Endothelial cell of umbilical vein (primary cell): Measurements from ENCODE around the gene RASSF9. TPM values are rescaled to one million over a fixed set of nuclear protein-coding genes. Genes with fewer than 3 reads are reported as not detected.

Source experiments
- BruUV-seq: library from RNA; stranded (reverse); fragments of 400-500 nt; replicated peaks from 2 replicates; lab custom pipeline; 2021; lab: Mats Ljungman, UMichigan
- CTCF ChIA-PET: fragments of 300-600, 350-600 bp; sonication (Branson Sonifier 250); formaldehyde crosslinking; loops from one replicate; lab custom pipeline; 2021; ENCODE audit warnings: antibody characterized with exemption, inconsistent platforms; lab: Charles Lee
- POLR2A ChIA-PET: fragments of 300-600, 350-600 bp; sonication (Branson Sonifier 250); formaldehyde crosslinking; loops from one replicate; lab custom pipeline; 2021; ENCODE audit warnings: antibody characterized with exemption, inconsistent platforms; lab: Charles Lee
- DNase-seq: peaks from one replicate; pipeline ENCODE4 v3.0.0-alpha.2; 2011; ENCODE audit warnings: low read depth, low spot score
- FAIRE-seq: peaks from 2 replicates; lab custom pipeline; 2011; peaks lifted over from hg19 to GRCh38; lab: Jason Lieb, UNC
- H2AFZ ChIP-seq: 2 replicates; pipeline ENCODE4 v1.6.0; 2012; ENCODE audit warnings: low read depth, low read length, control low read depth, inconsistent platforms
- H3K27ac ChIP-seq: 2 replicates; pipeline ENCODE4 v1.5.1; 2011; ENCODE audit warnings: low read depth, mild to moderate bottlenecking, control low read depth, low read length, moderate library complexity; ENCODE audit not compliant: insufficient read depth
- H3K27me3 ChIP-seq, 2 experiments: 2 replicates each; pipeline versions ENCODE4 v1.6.0 to v1.6.1; 2011; ENCODE audit warnings: low read length in 2 of 2, mixed read lengths in 1 of 2; ENCODE audit not compliant: control insufficient read depth in 2 of 2, insufficient read depth in 2 of 2
- H3K36me3 ChIP-seq, 2 experiments: 2 replicates in 1 of 2; 3 replicates in 1 of 2; pipeline ENCODE4 v1.5.1; 2011; ENCODE audit warnings: low read length in 2 of 2, mild to moderate bottlenecking in 1 of 2, moderate library complexity in 1 of 2; ENCODE audit not compliant: control insufficient read depth in 2 of 2, insufficient read depth in 2 of 2; ENCODE audit errors: extremely low read depth in 1 of 2
- H3K4me1 ChIP-seq: 3 replicates; pipeline ENCODE4 v1.5.1; 2011; ENCODE audit warnings: mild to moderate bottlenecking, low read length; ENCODE audit not compliant: control insufficient read depth, insufficient read depth; ENCODE audit errors: extremely low read depth
- H3K4me2 ChIP-seq: 2 replicates; pipeline ENCODE4 v1.6.1; 2011; ENCODE audit warnings: low read length, control low read depth, mixed read lengths; ENCODE audit not compliant: insufficient read depth
- H3K4me3 ChIP-seq, 3 experiments: fragments of 200-600 bp in 1 of 3; sonication (generic), shearing (Covaris generic) in 1 of 3; replicated peaks in 1 of 3; 2 replicates each; pipeline ENCODE4 v1.5.1; 2011 to 2016; ENCODE audit warnings: control low read depth in 3 of 3, low read length in 3 of 3, mild to moderate bottlenecking in 2 of 3, inconsistent platforms in 1 of 3, low read depth in 1 of 3, moderate library complexity in 1 of 3; ENCODE audit not compliant: insufficient read depth in 1 of 3
- H3K79me2 ChIP-seq: 2 replicates; pipeline ENCODE4 v1.6.0; 2012; ENCODE audit warnings: low read length, inconsistent platforms; ENCODE audit not compliant: control insufficient read depth, insufficient read depth
- H3K9ac ChIP-seq: replicated peaks from 2 replicates; pipeline ENCODE3; 2011; ENCODE audit warnings: low read length, control low read depth; ENCODE audit not compliant: insufficient read depth; ENCODE audit errors: extremely low read depth
- H3K9me1 ChIP-seq: replicated peaks from 3 replicates; pipeline ENCODE4 v1.6.0; 2011; ENCODE audit warnings: mild to moderate bottlenecking, low read length; ENCODE audit not compliant: control insufficient read depth, insufficient read depth; ENCODE audit errors: extremely low read depth
- H3K9me3 ChIP-seq: replicated peaks from 2 replicates; pipeline ENCODE4 v1.5.1; 2012; ENCODE audit warnings: low read length, inconsistent platforms; ENCODE audit not compliant: control insufficient read depth, insufficient read depth
- H4K20me1 ChIP-seq: replicated peaks from 2 replicates; pipeline ENCODE3; 2011; ENCODE audit warnings: mild to moderate bottlenecking, low read length; ENCODE audit not compliant: control insufficient read depth, insufficient read depth; ENCODE audit errors: extremely low read depth
- EZH2 ChIP-seq: IDR thresholded peaks from 2 replicates; pipeline ENCODE4 v1.6.1; 2012; ENCODE audit warnings: borderline replicate concordance, low read depth, mild to moderate bottlenecking, moderate library complexity, low read length, inconsistent platforms; ENCODE audit not compliant: severe bottlenecking
- FOS ChIP-seq: IDR thresholded peaks from 2 replicates; pipeline ENCODE4 v1.6.1; 2011; ENCODE audit warnings: mild to moderate bottlenecking, low read length, moderate library complexity, borderline replicate concordance; ENCODE audit not compliant: insufficient read depth
- JUN ChIP-seq: IDR thresholded peaks from 2 replicates; pipeline ENCODE4 v1.6.1; 2011; ENCODE audit warnings: borderline replicate concordance, low read depth; ENCODE audit not compliant: insufficient read length, insufficient read depth
- MYC ChIP-seq: IDR thresholded peaks from one replicate; pipeline ENCODE4 v1.6.1; 2011; ENCODE audit warnings: mild to moderate bottlenecking, low read depth, low read length
- POLR2A ChIP-seq: IDR thresholded peaks from 2 replicates; pipeline ENCODE4 v1.6.1; 2012; ENCODE audit warnings: low read depth, mild to moderate bottlenecking, control low read depth, low read length
- POLR2AphosphoS5 ChIP-seq: IDR thresholded peaks from 2 replicates; pipeline ENCODE4 v1.6.1; 2012; ENCODE audit warnings: low read depth, mild to moderate bottlenecking, control low read depth, low read length, moderate library complexity; ENCODE audit not compliant: insufficient read depth
- dilution Hi-C: fragments of 300-500 bp; cut with MboI; formaldehyde crosslinking; loops from one replicate; pipeline ENCODE4 v1.15.0; 2019; ENCODE audit warnings: low sequenced_read_pairs; ENCODE audit not compliant: extremely low pct_ligation_motif_present
- intact Hi-C: fragments of 100-400 bp; cut with micrococcal nuclease; formaldehyde crosslinking; loops from one replicate; pipeline ENCODE4 v1.10.0; 2022
- polyA plus RNA-seq, 4 experiments: library from polyadenylated mRNA; depleted of rRNA in 3 of 4; stranded (reverse) in 3 of 4; unstranded in 1 of 4; fragments of >200 nt; gene quantifications; 2 replicates each; pipeline versions ENCODE4 v1.2.1 to v1.2.3, GENCODE V29; 2011 to 2012; ENCODE audit warnings: missing spikeins in 1 of 4
- total RNA-seq: library from RNA; stranded (reverse); gene quantifications from 2 replicates; pipeline ENCODE4 v1.2.3, GENCODE V29; 2021
- TF ChIP-seq, protein P1 (sequence below): IDR thresholded peaks from 2 replicates; pipeline ENCODE4 v1.6.1; 2011; ENCODE audit not compliant: insufficient read depth, insufficient read length

Gene RASSF9
- total and polyA plus RNA-seq, 2 donors (not counting 3 experiments of a cell fraction or from before 2014, with no cell fraction given) = 2.1 to 2.3 TPM

DNA sequence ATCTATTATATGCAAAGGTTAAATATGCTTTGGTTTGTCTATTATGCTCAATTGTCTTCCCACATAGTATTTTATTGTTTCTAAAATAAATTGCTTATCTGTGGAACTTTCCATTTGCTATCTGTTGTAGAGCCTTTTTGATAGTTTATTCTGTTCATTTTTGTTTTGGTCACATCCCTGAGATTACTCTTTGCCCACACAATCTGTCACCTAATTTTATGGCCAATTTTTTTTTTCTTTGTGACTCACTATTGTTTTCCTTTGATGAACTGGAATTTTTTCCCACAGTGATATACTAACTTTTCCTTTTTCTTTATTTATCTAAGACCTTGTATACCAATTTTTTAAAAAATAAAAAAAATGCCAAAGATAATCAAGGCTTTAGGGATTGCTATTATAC, 61.1 kb downstream of the RASSF9 start:
- H3K4me2 ChIP-seq = no peak overlapping the region
- CTCF ChIA-PET = interaction anchor here (1.3 kb wide), 1 partner anchor 199 kb away, joined by 4 read pairs; no protein-coding TSS in a partner anchor

DNA sequence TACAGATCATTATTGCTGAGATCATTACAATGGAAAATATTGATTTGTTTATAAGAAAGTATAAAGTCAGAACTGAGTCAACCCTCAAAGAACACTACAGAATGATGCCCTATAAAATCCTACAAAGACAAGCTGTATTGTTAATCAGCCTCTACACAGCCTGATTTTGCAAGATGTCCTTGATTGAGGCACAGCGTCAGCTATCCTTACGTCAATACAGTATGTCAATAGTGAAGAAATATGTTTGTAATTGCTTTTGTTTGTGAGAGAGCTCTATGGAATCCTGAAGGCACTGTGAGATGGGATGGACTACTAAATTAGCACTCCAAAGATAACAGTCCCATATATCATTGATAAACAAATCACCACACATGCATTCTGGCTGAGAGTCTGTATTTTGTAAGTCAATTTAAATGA, 70.7 kb downstream of the RASSF9 start:
- Histone ChIP-seq H3K4me2 (no peak overlapping the region), H3K4me1 (no peaks in the 10 kb centered on the region), H2AFZ (no peak overlapping the region), H3K9me1 (no peaks in the 10 kb centered on the region), H4K20me1 (no peaks in the 10 kb centered on the region), H3K9me3 (no peaks in the 10 kb centered on the region), H3K79me2 (no peaks in the 10 kb centered on the region), H3K9ac (no peak overlapping the region), H3K27ac (no peak overlapping the region), H3K4me3 (no peak overlapping the region), H3K27me3 (no peaks in the 10 kb centered on the region), H3K36me3 (no peaks in the 10 kb centered on the region)
- dilution Hi-C loops = no loop called here
- ChIA-PET POLR2A (no interaction called here), CTCF (no interaction called here)
- BruUV-seq = no TSS peak
- TF ChIP-seq, protein P1, sequence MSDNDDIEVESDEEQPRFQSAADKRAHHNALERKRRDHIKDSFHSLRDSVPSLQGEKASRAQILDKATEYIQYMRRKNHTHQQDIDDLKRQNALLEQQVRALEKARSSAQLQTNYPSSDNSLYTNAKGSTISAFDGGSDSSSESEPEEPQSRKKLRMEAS = no peak
- no peak for TF ChIP-seq EZH2
- intact Hi-C loops = no loop called here
- DNase-seq (no peak), FAIRE-seq (no peak)

More for the DNA sequence above, 61.1 kb downstream of the RASSF9 start:
- POLR2A ChIA-PET = no interaction called here
- DNase-seq (peak; percentile 46), FAIRE-seq (no peak)
- Histone ChIP-seq H3K27ac (no peak overlapping the region), H3K4me1 (no peaks in the 10 kb centered on the region), H3K9ac (no peak overlapping the region), H3K4me3 (no peak overlapping the region), H3K27me3 (no peaks in the 10 kb centered on the region), H3K9me3 (no peaks in the 10 kb centered on the region), H3K9me1 (no peaks in the 10 kb centered on the region), H4K20me1 (no peaks in the 10 kb centered on the region), H3K36me3 (no peaks in the 10 kb centered on the region), H2AFZ (no peak overlapping the region), H3K79me2 (no peaks in the 10 kb centered on the region)
- dilution Hi-C loops (no loop called here), intact Hi-C loops (no loop called here)
- no peak for TF ChIP-seq MYC
- TF ChIP-seq EZH2 = no peak
- TF ChIP-seq JUN = no peak
- no peak for TF ChIP-seq POLR2A
- no peak for TF ChIP-seq FOS
- no peak for TF ChIP-seq POLR2AphosphoS5
- TF ChIP-seq, protein P1 = no peak
- no TSS peak for BruUV-seq
